Gastroesophageal sphincter (tissue), 4 donors: ENCODE results near the gene NELL1. TPM values are rescaled to one million over a fixed set of nuclear protein-coding genes. Genes with fewer than 3 reads are reported as not detected.

Experiments used
- ATAC-seq: fragments of 150-250 bp; one replicate; pipeline ENCODE4 v1.9.1; 2016; ENCODE audit warnings: mild to moderate bottlenecking, moderate library complexity
- H3K27ac ChIP-seq, 4 donors: fragments of 200-600 bp; sonication (generic) in 3 of 4; 1 replicate in 3 of 4; 2 replicates in 1 of 4; pipeline ENCODE4 v1.5.1; 2016 to 2019
- H3K27me3 ChIP-seq: fragments of 200-600 bp; sonication (generic); one replicate; pipeline ENCODE4 v1.5.1; 2019
- H3K36me3 ChIP-seq, 2 donors: fragments of 200-600 bp; sonication (generic); one replicate each; pipeline ENCODE4 v1.5.1; 2019; ENCODE audit warnings: control low read depth in 1 of 2
- H3K4me1 ChIP-seq, 3 donors: fragments of 200-600 bp; sonication (generic); 1 replicate in 2 of 3; 2 replicates in 1 of 3; pipeline ENCODE4 v1.5.1; 2016 to 2019; ENCODE audit warnings: control low read depth in 2 of 3
- H3K4me3 ChIP-seq, 2 donors: fragments of 200-600 bp; sonication (generic); one replicate each; pipeline ENCODE4 v1.5.1; 2019; ENCODE audit warnings: mild to moderate bottlenecking in 1 of 2, moderate library complexity in 1 of 2
- H3K9me3 ChIP-seq, 3 donors: fragments of 200-600 bp; sonication (generic); one replicate each; pipeline ENCODE4 v1.5.1; 2017 to 2019; ENCODE audit warnings: control low read depth in 2 of 3
- EP300 ChIP-seq: sonication (generic); formaldehyde crosslinking; IDR thresholded peaks from one replicate; pipeline ENCODE4 v1.6.1; 2017; ENCODE audit warnings: antibody characterized with exemption, mild to moderate bottlenecking
- POLR2A ChIP-seq, 2 donors: fragments of 450-650 bp; IDR thresholded peaks; one replicate each; pipeline ENCODE4 v1.6.1; 2017; ENCODE audit warnings: antibody characterized with exemption in 2 of 2, mild to moderate bottlenecking in 2 of 2, moderate library complexity in 1 of 2
- POLR2AphosphoS5 ChIP-seq: sonication (generic); formaldehyde crosslinking; IDR thresholded peaks from one replicate; pipeline ENCODE4 v1.6.1; 2017; ENCODE audit warnings: antibody characterized with exemption
- WGBS, 2 donors: methylation state at CpG; one replicate each; pipeline ENCODE4 v1.1.5; 2018; ENCODE audit warnings: low coverage in 1 of 2; 5-methylcytosine and 5-hydroxymethylcytosine counted together
- total RNA-seq, 4 donors: library from RNA; depleted of rRNA; stranded (reverse); fragments of >200 nt; gene quantifications; one replicate each; pipeline ENCODE4 v1.1.0, GENCODE V29; 2016
- TF ChIP-seq, protein P1 (sequence below), 4 experiments: fragments of 200-600 bp in 2 of 4; fragments of 450-650 bp in 2 of 4; sonication (generic) in 1 of 4; IDR thresholded peaks; one replicate each; pipeline ENCODE4 v1.5.1; 2017 to 2019; ENCODE audit warnings: antibody characterized with exemption in 4 of 4, mild to moderate bottlenecking in 2 of 4, moderate library complexity in 2 of 4

Gene NELL1
- total RNA-seq, 4 donors from 2014 or later, result 0.27 to 3.0 (median 1.5) TPM

DNA sequence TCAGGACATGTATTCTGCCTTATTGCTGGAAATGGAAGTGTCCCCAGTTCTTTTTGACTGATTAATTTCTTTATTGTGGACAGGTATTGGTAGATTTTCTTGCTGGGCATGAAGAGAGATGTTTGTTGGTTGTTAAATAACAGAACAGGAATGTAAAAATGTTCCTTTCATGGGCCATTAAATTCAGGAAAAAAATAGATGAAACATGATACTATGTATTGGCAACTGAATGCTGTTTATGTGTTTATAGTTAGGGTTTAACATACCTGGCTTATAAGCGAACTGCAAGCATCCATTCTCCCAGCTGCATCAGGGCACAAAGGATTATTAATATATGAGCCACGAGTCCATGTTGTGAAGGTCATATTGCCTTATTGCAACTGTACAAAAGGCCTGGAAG, 368.5 kb downstream of the NELL1 start:
- WGBS, 2 donors, result 72 to 76% methylated on average over 2 of the region's 2 CpGs
- Histone ChIP-seq H3K4me1 (no peaks in the 10 kb centered on the region), H3K4me3 (no peak overlapping the region), H3K27ac (no peak overlapping the region), H3K27me3 (no peaks in the 10 kb centered on the region), H3K9me3 (no peaks in the 10 kb centered on the region), H3K36me3 (no peaks in the 10 kb centered on the region)
- TF ChIP-seq, protein P1, sequence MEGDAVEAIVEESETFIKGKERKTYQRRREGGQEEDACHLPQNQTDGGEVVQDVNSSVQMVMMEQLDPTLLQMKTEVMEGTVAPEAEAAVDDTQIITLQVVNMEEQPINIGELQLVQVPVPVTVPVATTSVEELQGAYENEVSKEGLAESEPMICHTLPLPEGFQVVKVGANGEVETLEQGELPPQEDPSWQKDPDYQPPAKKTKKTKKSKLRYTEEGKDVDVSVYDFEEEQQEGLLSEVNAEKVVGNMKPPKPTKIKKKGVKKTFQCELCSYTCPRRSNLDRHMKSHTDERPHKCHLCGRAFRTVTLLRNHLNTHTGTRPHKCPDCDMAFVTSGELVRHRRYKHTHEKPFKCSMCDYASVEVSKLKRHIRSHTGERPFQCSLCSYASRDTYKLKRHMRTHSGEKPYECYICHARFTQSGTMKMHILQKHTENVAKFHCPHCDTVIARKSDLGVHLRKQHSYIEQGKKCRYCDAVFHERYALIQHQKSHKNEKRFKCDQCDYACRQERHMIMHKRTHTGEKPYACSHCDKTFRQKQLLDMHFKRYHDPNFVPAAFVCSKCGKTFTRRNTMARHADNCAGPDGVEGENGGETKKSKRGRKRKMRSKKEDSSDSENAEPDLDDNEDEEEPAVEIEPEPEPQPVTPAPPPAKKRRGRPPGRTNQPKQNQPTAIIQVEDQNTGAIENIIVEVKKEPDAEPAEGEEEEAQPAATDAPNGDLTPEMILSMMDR (IDR thresholded peaks at IDR 0.05), result no peak
- no peak for TF ChIP-seq EP300
- no peak for TF ChIP-seq POLR2AphosphoS5
- no peak for TF ChIP-seq POLR2A (IDR thresholded peaks at IDR 0.05)
- no peak for ATAC-seq

DNA sequence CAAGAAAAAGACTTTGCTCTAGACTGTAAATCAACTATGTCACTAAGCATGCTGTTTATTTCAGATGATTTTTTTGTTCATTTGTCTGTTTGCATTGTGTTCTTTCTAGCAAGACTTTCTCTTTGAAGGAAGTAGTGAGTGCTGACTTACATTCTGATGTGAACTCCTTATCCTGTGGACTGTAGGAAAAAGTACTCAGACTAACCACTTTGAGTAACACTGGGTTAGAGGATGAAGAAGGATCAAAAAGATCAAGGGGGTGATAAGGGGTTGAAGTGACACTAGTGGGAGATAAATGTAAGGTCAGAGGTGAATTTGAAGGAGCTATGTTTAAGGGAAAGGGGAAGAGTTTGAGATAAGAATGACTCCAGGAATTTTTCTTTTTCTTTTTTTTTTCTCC, 369.4 kb downstream of the NELL1 start:
- H3K4me1 ChIP-seq, result no peaks in the 10 kb centered on the region
- H3K36me3 ChIP-seq, result no peaks in the 10 kb centered on the region
- H3K9me3 ChIP-seq, result no peaks in the 10 kb centered on the region
- no peaks in the 10 kb centered on the region for H3K27me3 ChIP-seq
- ATAC-seq, result no peak
- H3K4me3 ChIP-seq, result no peak overlapping the region
- H3K27ac ChIP-seq, result no peak overlapping the region
- TF ChIP-seq POLR2AphosphoS5 (no peak), EP300 (no peak), POLR2A (IDR thresholded peaks at IDR 0.05) (no peak)
- TF ChIP-seq, protein P1 (IDR thresholded peaks at IDR 0.05), result no peak

DNA sequence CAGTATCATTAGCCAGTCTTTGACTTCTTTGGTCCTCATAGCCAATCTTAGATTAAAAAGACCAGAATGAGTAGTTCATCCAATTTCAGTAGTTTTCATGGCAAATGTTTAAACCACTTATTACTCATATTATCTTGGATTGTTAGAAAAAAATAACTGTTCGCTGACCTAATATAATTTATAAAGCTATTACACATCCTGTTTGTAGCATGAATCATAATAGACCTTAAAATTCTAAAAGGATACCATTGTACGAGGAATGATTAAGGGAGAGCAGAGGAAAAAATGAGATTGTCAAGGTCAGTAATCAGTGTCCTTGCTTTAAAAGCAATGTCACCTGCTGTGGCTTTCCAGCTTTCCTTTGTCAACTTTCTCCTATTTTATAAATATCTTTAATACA, 371.2 kb downstream of the NELL1 start:
- ATAC-seq, result no peak

DNA sequence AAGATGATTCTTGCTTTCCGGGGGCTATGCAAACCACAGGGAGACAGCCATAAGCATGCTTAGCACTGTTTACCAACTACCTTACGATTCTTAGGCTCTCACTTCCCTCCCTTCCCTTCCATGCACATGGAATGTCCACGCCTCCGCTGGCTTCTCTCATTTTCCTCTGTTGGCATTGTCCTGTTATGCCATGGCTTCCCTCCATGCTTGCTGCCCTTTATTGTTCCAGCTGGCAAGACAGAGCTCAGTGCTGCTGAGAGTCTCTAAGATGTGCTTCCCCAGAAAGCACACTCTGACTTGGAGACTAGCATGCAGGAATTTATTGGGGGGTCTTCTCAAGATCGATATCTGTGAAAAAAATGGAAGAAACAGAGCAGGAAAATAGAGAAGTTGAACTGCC, 379.2 kb downstream of the NELL1 start:
- no peak for ATAC-seq
- Histone ChIP-seq H3K9me3 (no peaks in the 10 kb centered on the region), H3K4me3 (no peak overlapping the region), H3K27me3 (no peaks in the 10 kb centered on the region), H3K4me1 (no peaks in the 10 kb centered on the region), H3K27ac (no peak overlapping the region), H3K36me3 (no peaks in the 10 kb centered on the region)
- TF ChIP-seq EP300 (no peak), POLR2AphosphoS5 (no peak), POLR2A (IDR thresholded peaks at IDR 0.05) (no peak)
- TF ChIP-seq, protein P1 (IDR thresholded peaks at IDR 0.05), result no peak
- WGBS, 2 donors, result 63 to 71% methylated on average over 2 to 5 of the region's 5 CpGs

More for the DNA sequence above, 371.2 kb downstream of the NELL1 start:
- Histone ChIP-seq H3K4me3 (no peak overlapping the region), H3K27me3 (no peaks in the 10 kb centered on the region), H3K9me3 (no peaks in the 10 kb centered on the region), H3K4me1 (no peaks in the 10 kb centered on the region), H3K27ac (no peak overlapping the region), H3K36me3 (no peaks in the 10 kb centered on the region)
- 44 to 50% methylated on average over 2 of the region's 2 CpGs for WGBS, 2 donors
- no peak for TF ChIP-seq POLR2A (IDR thresholded peaks at IDR 0.05)
- no peak for TF ChIP-seq POLR2AphosphoS5
- TF ChIP-seq, protein P1 (IDR thresholded peaks at IDR 0.05), result no peak
- no peak for TF ChIP-seq EP300

DNA sequence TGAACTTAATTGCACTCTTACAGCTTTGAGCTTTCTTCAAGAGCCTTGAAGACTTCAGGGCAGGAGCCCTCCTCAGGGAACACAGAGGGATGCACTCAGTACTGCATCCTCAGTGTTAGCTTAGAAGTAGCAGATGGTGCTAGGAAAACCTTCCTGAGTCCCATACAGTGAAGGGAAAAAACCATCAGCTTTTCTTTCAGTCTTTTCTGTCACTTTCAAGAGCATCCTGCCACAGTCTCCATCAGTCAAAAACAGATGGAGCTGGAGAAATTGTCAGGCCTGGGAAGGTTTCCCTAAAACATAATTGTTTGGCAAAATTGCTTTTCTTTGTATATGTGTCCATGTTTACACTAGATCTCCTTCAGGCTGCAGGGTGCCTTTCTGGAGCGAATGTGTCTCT, 384.1 kb downstream of the NELL1 start:
- 40 to 60% methylated on average over 1 of the region's 1 CpG for WGBS, 2 donors
- Histone ChIP-seq H3K4me3 (no peak overlapping the region), H3K36me3 (no peaks in the 10 kb centered on the region), H3K27ac (no peak overlapping the region), H3K27me3 (no peaks in the 10 kb centered on the region), H3K9me3 (no peaks in the 10 kb centered on the region), H3K4me1 (no peaks in the 10 kb centered on the region)
- no peak for ATAC-seq
- TF ChIP-seq EP300 (no peak), POLR2AphosphoS5 (no peak), POLR2A (IDR thresholded peaks at IDR 0.05) (no peak)
- TF ChIP-seq, protein P1 (IDR thresholded peaks at IDR 0.05), result no peak
